MM.1S (cell line): ENCODE data around the gene DUSP19.

Source experiments
- DNase-seq: peaks from one replicate; pipeline ENCODE4 v3.0.0-alpha.2; 2015
- H2AFZ ChIP-seq: fragments of 300-600 bp; sonication (generic); 2 replicates; pipeline ENCODE4 v1.6.0; 2016; ENCODE audit warnings: antibody characterized with exemption, low read length
- H3F3A ChIP-seq: fragments of 300-600 bp; sonication (generic); 2 replicates; pipeline ENCODE4 v1.6.1; 2016; ENCODE audit warnings: mild to moderate bottlenecking, antibody characterized with exemption, low read length, moderate library complexity, mixed read lengths; ENCODE audit not compliant: insufficient read depth
- H3K27ac ChIP-seq: fragments of 300-600 bp; sonication (generic); 2 replicates; pipeline ENCODE4 v1.5.1; 2016; ENCODE audit warnings: mild to moderate bottlenecking, low read length
- H3K27me3 ChIP-seq: fragments of 300-600 bp; sonication (generic); replicated peaks from 2 replicates; pipeline ENCODE4 v1.6.0; 2016; ENCODE audit warnings: low read length; ENCODE audit not compliant: insufficient read depth
- H3K36me3 ChIP-seq: fragments of 300-600 bp; sonication (generic); replicated peaks from 2 replicates; pipeline ENCODE4 v1.6.1; 2016; ENCODE audit warnings: mild to moderate bottlenecking, low read length, mixed read lengths; ENCODE audit not compliant: insufficient read depth
- H3K4me1 ChIP-seq: fragments of 300-600 bp; sonication (generic); 2 replicates; pipeline ENCODE4 v1.6.1; 2016; ENCODE audit warnings: low read length, mixed read lengths
- H3K4me2 ChIP-seq: fragments of 300-600 bp; sonication (generic); 2 replicates; pipeline ENCODE4 v1.6.0; 2016; ENCODE audit warnings: low read depth, low read length
- H3K4me3 ChIP-seq: fragments of 300-600 bp; sonication (generic); 2 replicates; pipeline ENCODE4 v1.5.1; 2016; ENCODE audit warnings: low read length, mixed read lengths
- H3K79me2 ChIP-seq: fragments of 300-600 bp; sonication (generic); 2 replicates; pipeline ENCODE4 v1.6.1; 2016; ENCODE audit warnings: mixed run types, low read length, mixed read lengths
- H3K9ac ChIP-seq: fragments of 300-600 bp; sonication (generic); 2 replicates; pipeline ENCODE4 v1.6.1; 2016; ENCODE audit warnings: low read length, mixed read lengths
- H3K9me2 ChIP-seq: fragments of 300-600 bp; sonication (generic); replicated peaks from 2 replicates; pipeline ENCODE4 v1.6.1; 2016; ENCODE audit warnings: mild to moderate bottlenecking, low read length, mixed read lengths; ENCODE audit not compliant: insufficient read depth
- H3K9me3 ChIP-seq: fragments of 300-600 bp; sonication (generic); replicated peaks from 2 replicates; pipeline ENCODE4 v1.6.1; 2016; ENCODE audit warnings: mild to moderate bottlenecking, low read length, mixed read lengths; ENCODE audit not compliant: insufficient read depth
- H4K20me1 ChIP-seq: fragments of 300-600 bp; sonication (generic); 2 replicates; pipeline ENCODE4 v1.6.1; 2016; ENCODE audit warnings: mild to moderate bottlenecking, low read length, moderate library complexity, mixed read lengths; ENCODE audit not compliant: insufficient read depth
- CTCF ChIP-seq: fragments of 300-600 bp; sonication (generic); IDR thresholded peaks from 2 replicates; pipeline ENCODE4 v1.5.1; 2016; ENCODE audit warnings: antibody characterized with exemption, low read length, mixed read lengths
- EZH2 ChIP-seq: fragments of 300-600 bp; sonication (generic); optimal IDR thresholded peaks from 2 replicates; pipeline ENCODE3; 2017; ENCODE audit warnings: low read depth, mild to moderate bottlenecking, antibody characterized with exemption, low read length, mixed read lengths
- EZH2phosphoT487 ChIP-seq: fragments of 300-600 bp; sonication (generic); IDR thresholded peaks from 2 replicates; pipeline ENCODE4 v1.6.1; 2018; ENCODE audit warnings: antibody characterized with exemption, low read length

The DUSP19 gene

GRCh38 chr2:183149489-183149888, 70.9 kb downstream of the DUSP19 start:
- Histone ChIP-seq H3K27ac (no peak overlapping the region), H3K4me2 (no peak overlapping the region), H3K79me2 (peaks cover 21% of the 10 kb centered on the region)

More at GRCh38 chr2:183149489-183149888, 70.9 kb downstream of the DUSP19 start:
- no peak overlapping the region for H2AFZ ChIP-seq
- no peak overlapping the region for H3K4me3 ChIP-seq
- H3K9me2 ChIP-seq, result no peaks in the 10 kb centered on the region
- no peak for DNase-seq
- H3K27me3 ChIP-seq, result no peaks in the 10 kb centered on the region
- no peaks in the 10 kb centered on the region for H3F3A ChIP-seq
- no peaks in the 10 kb centered on the region for H3K4me1 ChIP-seq
- H3K9ac ChIP-seq, result no peak overlapping the region
- no peaks in the 10 kb centered on the region for H4K20me1 ChIP-seq
- TF ChIP-seq EZH2 (no peak), CTCF (no peak), EZH2phosphoT487 (no peak)
- H3K36me3 ChIP-seq, result no peaks in the 10 kb centered on the region
- no peaks in the 10 kb centered on the region for H3K9me3 ChIP-seq
